GM12875 (cell line): ENCODE measurements around the gene B3GNT3.

Experiments
- H3K4me3 ChIP-seq: one replicate; pipeline ENCODE4 v1.5.1; 2011; ENCODE audit warnings: low read depth, low read length, control low read depth
- CTCF ChIP-seq: IDR thresholded peaks from 2 replicates; pipeline ENCODE4 v1.5.1; 2011; ENCODE audit warnings: low read depth, mild to moderate bottlenecking, control low read depth, inconsistent platforms, low read length, moderate library complexity, borderline replicate concordance; ENCODE audit not compliant: insufficient read depth

B3GNT3 gene

DNA sequence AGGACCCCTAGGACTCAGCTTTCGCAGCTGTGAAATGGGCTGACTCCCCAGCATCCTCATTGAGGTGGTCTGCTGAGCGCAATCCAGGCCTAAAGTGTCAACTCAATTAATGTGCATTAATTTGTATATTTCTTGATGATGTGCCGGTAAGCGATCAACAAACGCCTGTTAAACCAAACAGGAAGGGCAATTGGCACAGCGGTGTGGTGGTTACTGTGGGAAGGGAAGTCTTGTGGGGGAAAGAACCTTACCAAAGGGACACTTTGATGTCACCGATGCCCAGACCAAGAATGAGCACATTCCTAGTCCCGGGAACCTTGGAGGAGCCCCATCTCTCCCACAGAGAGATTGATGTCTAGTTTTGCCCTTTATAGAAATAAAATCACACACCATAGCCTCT lies 51.2 kb downstream of the B3GNT3 start:
- no peak overlapping the region for H3K4me3 ChIP-seq
- no peak for TF ChIP-seq CTCF

GRCh38 chr19:17847538-17848366 lies 52.8 kb downstream of the B3GNT3 start, which contains the start of gene JAK3:
JAK3 (minus strand) TSS chr19:17847982; CDS start chr19:17844417, 3,565 bp downstream.
- TF ChIP-seq CTCF: no peak
- peak within 1 kb of the TSS; percentile 61 for H3K4me3 ChIP-seq

- no peak for TF ChIP-seq CTCF
- no peak overlapping the region for H3K4me3 ChIP-seq
Observed at GRCh38 chr19:17848595-17849292, 53.8 kb downstream of the B3GNT3 start.

GRCh38 chr19:17854061-17854460 lies 59.1 kb downstream of the B3GNT3 start:
- no peak for TF ChIP-seq CTCF
- H3K4me3 ChIP-seq: no peak overlapping the region

GRCh38 chr19:17855280-17856152 lies 60.6 kb downstream of the B3GNT3 start:
- H3K4me3 ChIP-seq: no peak overlapping the region
- peak; percentile 98 for TF ChIP-seq CTCF

GRCh38 chr19:17859533-17860330 lies 64.8 kb downstream of the B3GNT3 start, which contains the start of gene RPL18A:
RPL18A (plus strand) TSS chr19:17859910; CDS start chr19:17859957, 47 bp downstream.
- TF ChIP-seq CTCF: peak; percentile 95
- H3K4me3 ChIP-seq: peak within 1 kb of the TSS; percentile 74
